Transverse colon (tissue), 4 donors: ENCODE results near the gene ZNF296.

Source experiments
- POLR2A ChIP-seq: fragments of 450-650 bp; IDR thresholded peaks from one replicate; pipeline ENCODE4 v1.6.1; 2016; ENCODE audit warnings: antibody characterized with exemption, mild to moderate bottlenecking, moderate library complexity
- POLR2AphosphoS5 ChIP-seq, 3 donors: sonication (generic); formaldehyde crosslinking; IDR thresholded peaks; one replicate each; pipeline ENCODE4 v1.6.1; 2016; ENCODE audit warnings: antibody characterized with exemption in 3 of 3
- TF ChIP-seq, protein P1 (sequence below), 5 experiments: fragments of 200-600 bp in 3 of 5; fragments of 450-650 bp in 2 of 5; sonication (generic) in 3 of 5; IDR thresholded peaks; 1 replicate in 2 of 5; 2 replicates in 3 of 5; pipeline ENCODE4 v1.5.1; 2016 to 2017; ENCODE audit warnings: antibody characterized with exemption in 5 of 5, inconsistent platforms in 3 of 5, mild to moderate bottlenecking in 2 of 5, moderate library complexity in 1 of 5

DNA sequence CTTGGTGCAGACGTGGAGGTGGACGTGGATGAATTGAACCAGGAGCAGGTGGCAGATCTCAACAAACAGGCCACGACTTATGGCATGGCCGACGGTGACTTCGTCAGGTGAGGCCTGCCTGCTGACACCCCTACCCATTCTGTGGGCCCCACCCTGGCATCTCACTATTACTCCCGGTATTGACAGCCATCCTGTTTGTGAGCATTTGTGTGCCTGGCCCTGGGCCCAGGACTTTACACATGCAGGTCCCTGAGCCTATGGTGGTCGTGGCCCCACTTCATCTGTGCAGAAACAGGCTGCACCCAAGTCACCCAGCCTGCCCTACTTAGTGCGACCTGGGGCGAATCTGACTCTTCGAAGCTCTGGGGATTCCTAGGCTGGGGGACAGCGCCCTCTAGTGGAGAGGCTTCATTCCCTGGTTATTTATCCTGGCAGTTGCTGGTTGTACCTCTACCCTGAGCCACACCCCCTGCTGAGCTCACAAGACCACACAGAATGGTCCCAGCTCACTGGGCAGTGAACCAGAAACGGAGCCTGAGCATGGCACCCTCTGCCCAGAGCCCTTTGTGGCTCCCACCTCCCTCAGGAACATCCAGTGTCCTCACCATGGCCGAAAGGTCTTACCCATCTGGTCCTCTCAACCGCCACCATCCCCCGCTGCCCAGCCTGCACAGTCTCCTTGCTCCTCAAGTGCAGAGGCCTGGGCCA is 16.9 kb downstream of the ZNF296 start:
- TF ChIP-seq, protein P1, sequence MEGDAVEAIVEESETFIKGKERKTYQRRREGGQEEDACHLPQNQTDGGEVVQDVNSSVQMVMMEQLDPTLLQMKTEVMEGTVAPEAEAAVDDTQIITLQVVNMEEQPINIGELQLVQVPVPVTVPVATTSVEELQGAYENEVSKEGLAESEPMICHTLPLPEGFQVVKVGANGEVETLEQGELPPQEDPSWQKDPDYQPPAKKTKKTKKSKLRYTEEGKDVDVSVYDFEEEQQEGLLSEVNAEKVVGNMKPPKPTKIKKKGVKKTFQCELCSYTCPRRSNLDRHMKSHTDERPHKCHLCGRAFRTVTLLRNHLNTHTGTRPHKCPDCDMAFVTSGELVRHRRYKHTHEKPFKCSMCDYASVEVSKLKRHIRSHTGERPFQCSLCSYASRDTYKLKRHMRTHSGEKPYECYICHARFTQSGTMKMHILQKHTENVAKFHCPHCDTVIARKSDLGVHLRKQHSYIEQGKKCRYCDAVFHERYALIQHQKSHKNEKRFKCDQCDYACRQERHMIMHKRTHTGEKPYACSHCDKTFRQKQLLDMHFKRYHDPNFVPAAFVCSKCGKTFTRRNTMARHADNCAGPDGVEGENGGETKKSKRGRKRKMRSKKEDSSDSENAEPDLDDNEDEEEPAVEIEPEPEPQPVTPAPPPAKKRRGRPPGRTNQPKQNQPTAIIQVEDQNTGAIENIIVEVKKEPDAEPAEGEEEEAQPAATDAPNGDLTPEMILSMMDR (IDR thresholded peaks at IDR 0.05): peak; percentile 89 to 93 (median 92)
- TF ChIP-seq POLR2A (no peak), POLR2AphosphoS5 (IDR thresholded peaks at IDR 0.05) (no peak)
